ENCODE data around the gene LCN10.
A peak's percentile ranks its signal among the peaks of the same experiment; 100 is the strongest.

Gene LCN10

DNA sequence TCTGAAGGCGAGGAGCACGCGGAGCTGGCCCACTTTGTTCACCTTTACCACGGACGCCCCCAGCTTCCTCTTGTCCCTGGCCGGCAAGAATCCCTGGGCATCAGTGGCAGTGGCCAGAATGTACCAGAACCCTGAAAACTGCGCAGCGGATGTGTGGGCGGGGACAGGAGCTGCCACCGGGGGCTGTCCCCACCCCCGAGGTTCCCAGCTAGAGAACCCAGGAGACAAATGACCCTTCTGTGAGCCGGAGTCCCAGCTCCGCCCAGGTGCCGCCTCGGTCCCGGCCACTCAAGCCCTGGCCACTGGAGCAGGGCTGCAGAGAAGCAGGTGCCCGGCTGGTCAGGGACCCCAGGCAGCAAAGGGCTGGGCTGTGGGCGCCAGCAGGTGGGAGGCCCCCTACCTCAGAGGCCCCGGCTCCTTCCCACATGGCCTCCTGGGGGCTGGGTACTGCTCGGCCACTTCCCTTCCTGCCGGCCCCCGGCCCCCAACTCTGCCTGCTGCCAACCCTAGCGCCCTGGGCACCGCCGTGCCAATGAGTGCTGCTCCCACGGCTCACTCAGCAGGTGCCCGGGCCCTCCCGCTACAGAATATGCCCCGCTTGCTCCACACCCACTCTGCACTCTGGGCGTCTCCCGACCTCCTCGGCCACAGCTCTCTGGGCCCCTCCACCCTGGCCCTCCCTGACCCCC is 713 bp downstream of the LCN10 start:
- intact Hi-C loops (cut with DNase I), result no loop called here
- DNase-seq, result no peak

DNA sequence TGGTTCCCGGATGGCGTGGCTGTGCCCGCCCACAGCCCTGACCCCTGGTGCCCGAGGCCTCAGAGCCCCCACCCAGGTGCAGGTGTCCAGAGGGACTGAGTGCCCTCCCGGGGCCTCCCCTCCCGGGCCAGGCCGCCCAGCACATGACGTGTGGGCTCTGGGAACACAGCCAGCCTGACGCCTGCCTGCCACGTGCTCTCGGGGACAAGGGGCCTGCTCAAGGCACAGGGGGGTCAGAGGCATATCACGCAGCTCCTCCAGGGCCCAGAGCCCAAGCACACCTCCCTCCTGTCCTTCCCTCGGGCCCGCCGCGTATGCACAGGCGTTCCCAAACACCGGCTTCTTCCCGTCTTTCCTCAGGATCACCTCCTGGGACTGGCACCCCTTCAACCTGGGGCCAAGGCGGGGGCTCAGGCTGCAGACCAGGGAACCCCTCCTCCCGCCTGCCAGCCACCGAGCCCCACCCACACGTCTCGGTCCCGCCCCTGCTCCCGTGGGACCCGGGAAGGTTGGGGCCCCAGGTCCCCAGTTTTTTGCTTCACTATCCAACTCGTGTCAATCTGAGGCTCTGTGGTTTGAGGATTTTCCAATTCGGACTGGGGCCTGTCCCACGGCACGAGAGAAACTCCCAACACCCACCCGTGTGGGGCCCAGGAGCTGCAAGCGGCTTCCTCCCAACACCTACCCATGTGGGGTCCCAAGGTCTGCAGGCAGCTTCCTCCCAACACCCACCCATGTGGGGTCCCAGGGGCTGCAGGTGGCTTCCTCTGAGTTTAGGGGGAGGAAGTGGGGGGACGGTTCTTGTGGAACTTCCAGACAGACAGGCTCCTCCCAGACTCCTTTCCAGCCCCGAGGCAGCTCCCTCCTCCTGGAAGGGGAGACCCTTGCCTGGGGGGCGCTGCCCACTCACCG is 1.5 kb downstream of the LCN10 start:
- intact Hi-C loops (cut with DNase I), result no loop called here
- DNase-seq, result peak in 1 of 10 donors; percentile 37

GRCh38 chr9:136740491-136740890 is 2.2 kb downstream of the LCN10 start:
- intact Hi-C loops (cut with DNase I), result no loop called here
- no peak for DNase-seq

DNA sequence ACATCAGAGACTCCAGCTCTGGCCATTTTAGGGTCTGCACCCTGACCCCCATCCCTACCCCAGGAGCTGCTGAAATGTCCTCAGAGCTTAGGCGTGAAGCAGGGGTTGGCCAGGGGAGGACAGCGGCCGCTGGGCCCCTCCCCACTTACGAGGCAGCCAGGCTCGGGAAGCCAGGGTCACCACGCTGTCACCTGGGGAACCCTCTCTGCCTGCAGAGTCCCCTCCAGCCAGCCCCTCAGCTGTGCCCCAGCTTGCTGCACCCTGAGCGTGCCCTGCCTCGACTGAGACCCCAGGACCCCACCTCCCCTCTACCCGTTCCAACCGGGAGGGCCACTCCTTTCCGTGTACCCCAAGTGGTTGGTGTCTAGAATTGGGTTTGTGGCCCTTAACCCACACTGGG is 2.7 kb downstream of the LCN10 start:
- DNase-seq, result no peak

GRCh38 chr9:136739509-136739908 is 3.2 kb downstream of the LCN10 start:
- intact Hi-C loops (cut with DNase I), result no loop called here
- no peak for DNase-seq

More for the DNA sequence above, 2.7 kb downstream of the LCN10 start:
- intact Hi-C loops (cut with DNase I), result no loop called here

- intact Hi-C loops (cut with DNase I), result no loop called here
- no peak for DNase-seq
Measured at GRCh38 chr9:136738960-136739359, 3.8 kb downstream of the LCN10 start.

GRCh38 chr9:136735812-136736480 is 6.8 kb downstream of the LCN10 start:
- DNase-seq, result no peak
- intact Hi-C loops (cut with DNase I), result no loop called here

DNA sequence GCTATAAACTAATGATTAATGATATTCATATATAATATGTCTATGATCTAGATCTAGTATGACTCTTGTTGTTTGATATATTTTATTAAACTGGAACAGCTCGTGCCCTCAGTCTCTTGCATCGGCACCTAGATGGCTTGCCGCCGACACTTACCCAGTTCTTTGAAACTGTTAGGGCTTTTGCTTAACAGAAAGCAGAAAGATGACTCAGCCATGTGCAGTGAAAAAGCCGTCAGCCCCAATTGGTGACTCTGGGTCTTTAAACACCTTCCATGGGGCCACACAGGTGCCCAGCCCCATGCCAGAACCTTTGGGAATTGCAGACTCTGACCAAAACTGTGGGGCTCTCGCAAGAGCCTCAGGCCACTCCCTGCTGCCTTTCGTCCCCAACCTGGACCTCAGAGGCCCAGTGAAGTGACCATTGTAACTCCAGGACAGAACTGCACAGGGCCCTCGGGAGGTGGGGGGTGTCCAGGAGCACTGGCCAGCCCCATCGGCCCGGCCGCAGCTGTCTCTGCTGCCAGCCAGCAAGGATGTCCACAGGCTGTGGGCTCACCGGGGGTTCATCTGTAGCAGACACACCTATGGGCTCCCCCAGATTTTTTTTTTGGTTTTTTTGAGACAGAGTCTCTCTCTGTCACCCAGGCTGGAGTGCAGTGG is 7.8 kb downstream of the LCN10 start:
- DNase-seq, result no peak

GRCh38 chr9:136733611-136734010 is 9.1 kb downstream of the LCN10 start:
- DNase-seq, result no peak
- intact Hi-C loops (cut with DNase I), result no loop called here

More for the DNA sequence above, 7.8 kb downstream of the LCN10 start:
- intact Hi-C loops (cut with DNase I), result no loop called here

DNA sequence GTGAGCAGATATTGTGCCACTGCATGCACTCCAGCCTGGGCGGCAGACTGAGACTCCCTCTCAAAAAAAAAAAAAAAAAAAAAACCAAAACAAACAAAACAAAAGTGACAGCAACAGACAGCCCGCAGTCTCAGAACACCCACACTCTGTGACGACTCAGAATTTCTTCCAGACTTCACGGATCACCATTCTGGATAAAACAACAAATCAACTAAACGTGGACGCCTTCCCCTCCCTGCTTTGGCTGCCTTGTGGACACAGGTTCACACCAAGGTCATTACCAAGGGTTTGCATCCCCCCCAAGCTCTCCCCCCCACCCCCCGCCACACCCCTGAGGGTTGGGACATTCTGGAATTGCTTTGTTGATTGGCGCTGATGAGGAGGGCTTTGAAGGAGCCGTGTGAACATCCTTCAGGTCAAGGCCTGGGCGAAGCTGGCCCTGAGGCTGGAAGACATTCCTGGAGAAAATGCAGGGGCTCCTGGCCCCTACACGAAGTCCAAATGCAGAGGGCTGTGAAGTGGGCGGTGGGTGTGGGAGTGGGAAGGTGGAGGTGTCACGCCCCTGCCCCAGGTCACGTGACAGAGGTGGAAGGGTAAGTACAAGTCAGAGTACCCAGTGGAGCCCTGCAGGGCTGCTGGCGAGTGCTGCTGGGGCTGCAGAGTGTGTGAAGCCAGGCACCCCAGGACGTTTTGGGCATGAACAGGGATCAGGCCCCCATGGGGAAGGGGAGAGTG is 10.1 kb downstream of the LCN10 start:
- DNase-seq, result no peak
- intact Hi-C loops (cut with DNase I), result no loop called here

GRCh38 chr9:136729926-136730325 is 12.8 kb downstream of the LCN10 start:
- intact Hi-C loops (cut with DNase I), result no loop called here
- no peak for DNase-seq

- intact Hi-C loops (cut with DNase I), result no loop called here
- peak in 3 of 10 donors; percentile 40 to 91 (median 82) for DNase-seq
Measured at GRCh38 chr9:136729144-136729543, 13.6 kb downstream of the LCN10 start.

DNA sequence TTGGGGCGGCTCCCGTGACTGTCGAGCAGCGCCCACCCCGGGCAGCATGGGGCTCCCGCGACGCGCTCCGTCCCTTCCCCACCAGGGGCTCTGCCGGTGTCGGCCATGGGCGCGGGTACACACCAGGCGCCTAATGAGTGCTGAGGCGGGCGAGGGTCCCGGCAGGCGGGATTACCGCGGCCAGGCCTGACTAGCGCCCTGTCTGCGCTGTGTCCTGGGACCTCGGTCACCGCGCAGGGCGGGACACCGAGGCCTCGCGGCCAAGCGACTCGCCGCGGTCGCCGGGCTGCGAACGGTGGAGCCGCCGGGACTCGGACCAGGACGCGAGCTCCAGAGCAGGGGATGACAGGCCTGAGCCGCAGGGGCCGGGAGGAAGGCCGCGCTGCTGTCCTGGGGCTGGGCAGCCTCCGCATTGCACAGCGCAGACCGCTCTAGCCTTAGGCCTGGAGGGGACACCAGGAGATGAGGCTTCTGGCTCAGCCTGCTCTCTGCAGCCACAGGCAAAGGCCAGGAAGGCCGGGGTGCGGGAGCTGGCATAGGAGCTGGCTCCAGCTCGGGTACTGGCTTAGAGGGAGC is 14.1 kb downstream of the LCN10 start:
- intact Hi-C loops (cut with DNase I), result no loop called here

GRCh38 chr9:136728080-136728547 is 14.6 kb downstream of the LCN10 start:
- peak; percentile 79 to 97 (median 86) for DNase-seq
- intact Hi-C loops (cut with DNase I), result no loop called here

More for the DNA sequence above, 14.1 kb downstream of the LCN10 start:
- DNase-seq, result no peak

DNA sequence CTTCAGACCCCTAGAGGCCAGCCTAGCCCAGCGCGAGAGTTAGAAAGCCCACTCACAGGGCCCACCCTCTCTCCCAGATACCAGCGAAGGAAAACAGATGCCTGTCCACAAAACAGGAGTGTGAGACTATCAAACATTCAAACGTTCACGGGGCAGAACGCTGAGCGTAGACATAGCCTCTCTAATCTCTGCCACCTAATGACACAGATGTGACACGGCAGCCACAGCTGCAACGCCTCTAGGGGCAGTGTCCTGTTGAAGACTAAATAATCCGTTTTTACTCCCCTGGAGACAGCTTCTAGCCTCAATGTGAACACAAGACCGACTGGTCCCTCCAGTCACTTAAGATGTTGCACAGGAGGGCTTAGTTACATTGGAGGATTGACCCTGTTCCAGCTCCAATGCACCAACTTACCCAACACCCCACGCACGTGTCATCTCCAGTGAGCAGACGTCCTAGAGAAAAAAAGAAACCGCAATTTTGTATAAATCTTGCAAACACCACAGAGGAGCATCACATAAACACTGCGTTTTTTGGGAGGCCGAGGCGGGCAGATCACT is 16.0 kb downstream of the LCN10 start:
- intact Hi-C loops (cut with DNase I), result no loop called here
- no peak for DNase-seq

GRCh38 chr9:136726118-136726517 is 16.6 kb downstream of the LCN10 start:
- no peak for DNase-seq
- intact Hi-C loops (cut with DNase I), result no loop called here

- intact Hi-C loops (cut with DNase I), result no loop called here
- no peak for DNase-seq
Measured at GRCh38 chr9:136725612-136726011, 17.1 kb downstream of the LCN10 start.

DNA sequence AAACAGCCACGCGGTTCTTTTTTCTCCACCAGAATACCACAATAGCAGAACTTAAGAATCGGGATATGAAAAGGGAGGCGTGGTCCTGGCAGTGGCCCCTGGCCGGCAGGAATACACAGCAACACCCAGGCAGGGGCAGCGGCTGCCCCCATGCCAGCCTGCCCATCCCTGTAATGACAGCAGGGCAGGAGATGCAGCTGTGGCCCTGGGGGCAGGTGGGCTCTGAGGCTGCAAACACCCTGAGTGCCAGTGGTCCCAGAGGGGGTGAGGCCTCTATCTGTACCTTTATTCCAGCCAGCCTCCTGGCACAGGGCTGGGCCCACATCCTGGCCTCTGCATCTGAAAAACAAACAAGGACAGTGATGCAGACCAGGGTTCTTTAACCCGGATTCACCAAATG is 18.0 kb downstream of the LCN10 start:
- intact Hi-C loops (cut with DNase I), result no loop called here
- no peak for DNase-seq

- DNase-seq, result no peak
- intact Hi-C loops (cut with DNase I), result no loop called here
Measured at GRCh38 chr9:136723989-136724388, 18.8 kb downstream of the LCN10 start.

All from posterior cingulate gyrus (tissue), 11 donors.